HG03135 (cell line): ENCODE data around the gene TSC2.
"Not testable (repeated sequence)": the region's sequence is repeated elsewhere in the genome, so short reads cannot be mapped to it uniquely, and the experiment has no call there.

Source experiments
- ATAC-seq: cut with Tn5 transposase; IDR thresholded peaks from one replicate; pipeline ENCODE4 v1.9.1; 2021; ENCODE audit warnings: mild to moderate bottlenecking, moderate library complexity; ENCODE audit not compliant: unreplicated experiment

Gene TSC2

DNA sequence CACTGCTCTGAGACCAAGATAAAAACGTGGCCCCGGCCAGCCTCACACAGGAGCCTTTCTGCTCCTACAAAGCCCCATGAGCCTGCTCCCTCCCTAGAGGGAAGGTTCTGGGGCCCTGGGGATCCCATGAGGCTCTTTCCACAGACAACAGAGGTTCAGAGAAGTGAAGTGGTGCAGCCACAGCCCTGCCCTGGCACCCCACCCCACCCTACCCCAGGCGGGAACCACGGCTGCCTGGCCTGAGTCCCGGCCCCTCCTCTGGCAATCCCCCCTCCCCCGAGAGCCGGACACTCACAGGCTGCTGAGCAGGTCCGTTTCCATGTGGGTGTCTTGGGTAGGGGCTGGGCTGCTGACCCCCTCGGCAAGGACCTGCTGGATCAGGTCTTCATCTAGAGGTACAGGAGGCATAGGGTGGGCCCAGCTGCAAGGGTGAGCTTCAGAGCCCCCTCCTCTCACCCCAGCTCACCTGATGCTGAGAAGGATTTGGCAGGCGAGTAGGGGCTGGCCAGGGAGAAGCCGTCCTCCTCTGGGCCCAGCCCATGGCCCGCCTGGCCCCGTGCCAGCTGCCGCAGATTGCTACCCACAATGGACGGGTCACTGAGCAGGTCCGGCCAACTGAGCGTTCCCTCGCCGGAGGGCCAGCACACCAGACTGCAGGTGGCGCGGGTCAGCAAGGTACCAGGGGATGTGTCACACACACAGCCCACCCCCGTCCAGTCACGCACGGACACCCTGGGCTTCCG is 49.2 kb downstream of the TSC2 start:
- ATAC-seq: no peak

DNA sequence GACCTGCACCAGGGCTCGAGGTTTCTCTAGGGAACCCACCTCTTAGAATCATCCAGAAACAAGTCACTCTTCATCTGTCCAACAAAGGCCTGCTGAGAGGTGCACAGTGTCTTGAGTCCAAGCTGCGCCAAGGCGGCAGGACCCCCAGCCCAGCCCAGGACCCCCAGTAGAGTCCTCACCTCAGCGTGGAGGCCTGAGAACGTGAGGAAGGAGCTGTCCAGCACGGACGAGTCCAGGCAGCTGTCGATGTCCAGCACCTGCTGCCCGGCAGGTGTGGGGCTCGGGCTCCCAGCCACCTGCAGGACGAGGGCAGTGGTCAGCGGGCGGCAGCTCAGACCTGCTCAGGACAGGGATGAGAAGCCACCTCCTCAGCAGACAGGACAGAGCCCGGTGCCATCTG is 49.9 kb downstream of the TSC2 start:
- ATAC-seq: not testable (repeated sequence)

DNA sequence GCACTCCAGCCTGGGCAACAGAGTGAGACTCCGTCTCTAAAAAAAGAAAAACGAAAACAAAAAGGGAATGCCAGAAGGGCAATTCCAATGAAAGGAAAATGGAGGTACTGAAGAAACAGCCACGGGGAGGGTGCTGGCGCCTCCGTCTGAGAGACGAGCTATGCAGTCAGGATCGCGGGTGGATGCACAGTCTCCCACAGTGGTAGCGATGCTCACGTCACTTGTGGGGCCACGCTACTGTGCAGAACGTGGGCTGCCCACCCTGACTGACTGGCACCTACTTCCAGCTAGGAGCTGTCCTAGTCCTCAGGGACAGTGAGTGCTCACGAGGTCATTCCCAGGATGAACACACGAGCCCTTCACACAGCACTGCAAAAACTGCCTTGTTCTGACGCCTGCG is 53.8 kb downstream of the TSC2 start:
- ATAC-seq: not testable (repeated sequence)

DNA sequence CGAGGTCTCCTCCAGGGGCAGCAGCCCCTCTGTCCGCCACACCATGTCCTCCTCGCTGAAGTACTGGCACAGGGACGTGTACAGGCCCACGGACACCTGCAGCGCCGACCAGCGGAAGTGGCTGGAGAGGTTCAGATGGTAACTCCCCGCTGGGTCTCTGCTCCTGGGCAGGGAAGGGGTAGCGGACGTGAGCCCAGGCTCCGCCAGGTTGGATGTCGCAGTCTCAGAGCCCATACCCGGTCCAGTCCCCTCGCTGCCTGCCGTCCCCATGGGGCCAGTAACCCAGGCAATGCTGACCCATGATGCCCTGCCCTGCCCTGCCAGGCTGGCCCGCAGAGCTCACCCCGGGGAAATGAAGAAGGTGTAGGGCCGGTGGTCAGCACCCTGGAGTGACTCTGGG is 54.7 kb downstream of the TSC2 start:
- ATAC-seq: no peak

DNA sequence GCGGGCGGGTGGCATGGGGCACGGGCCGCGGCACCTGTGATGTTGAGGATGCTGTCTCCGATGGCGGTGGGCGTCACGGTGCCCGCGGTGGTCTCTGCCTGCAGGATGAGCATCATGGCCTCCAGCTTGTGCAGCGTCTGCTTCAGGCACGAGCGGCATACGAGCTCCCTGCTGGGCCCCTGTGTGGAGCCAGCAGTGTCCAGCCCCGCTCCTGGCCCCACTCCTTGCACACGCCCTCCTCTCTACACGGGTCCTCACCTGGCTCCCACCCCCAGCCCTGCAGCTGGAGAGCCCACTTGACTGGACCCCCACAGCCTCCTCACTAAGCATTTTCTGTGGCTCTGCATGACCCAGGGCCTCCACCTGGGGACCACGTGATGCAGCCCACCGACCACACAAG is 56.7 kb downstream of the TSC2 start:
- ATAC-seq: not testable (repeated sequence)

DNA sequence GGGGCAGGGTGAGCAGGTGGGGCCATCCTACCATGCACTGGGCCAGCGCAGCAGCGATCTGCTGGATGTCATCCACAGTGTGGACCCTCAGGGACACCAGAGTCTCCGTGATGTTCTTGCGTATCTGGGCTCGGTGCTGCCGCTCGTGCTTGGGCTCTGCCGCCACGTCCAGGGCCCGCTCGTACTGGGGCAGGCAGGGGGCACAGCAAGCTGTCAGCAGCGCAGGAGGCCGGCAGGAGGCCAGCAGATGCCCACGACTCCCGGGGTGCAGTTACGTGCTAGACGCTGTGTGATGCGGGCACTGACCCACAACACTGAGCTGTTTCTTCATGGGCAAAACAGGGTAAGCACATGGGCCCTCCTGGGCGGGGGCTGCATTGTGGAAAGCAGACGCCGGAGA is 57.5 kb downstream of the TSC2 start:
- not testable (repeated sequence) for ATAC-seq

DNA sequence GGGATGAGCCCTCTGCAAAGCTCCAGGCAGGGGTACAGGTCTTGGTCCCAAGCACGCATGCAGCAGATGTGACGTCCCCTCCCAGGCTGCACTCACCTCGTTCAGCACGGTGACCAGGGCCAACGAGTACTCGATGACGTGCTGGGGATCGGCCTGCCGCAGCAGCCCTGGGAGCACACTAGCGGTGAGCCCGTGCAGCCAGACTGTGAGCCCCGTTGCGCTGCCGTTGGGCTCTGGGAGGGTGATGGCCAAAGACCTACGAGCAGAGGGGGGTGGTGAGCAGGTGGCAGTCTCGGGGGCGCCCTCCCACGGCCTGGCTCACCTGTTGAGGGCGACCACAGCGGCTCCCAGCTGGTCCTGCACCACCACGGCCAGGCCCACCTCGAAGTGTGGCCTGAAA is 58.0 kb downstream of the TSC2 start:
- not testable (repeated sequence) for ATAC-seq

DNA sequence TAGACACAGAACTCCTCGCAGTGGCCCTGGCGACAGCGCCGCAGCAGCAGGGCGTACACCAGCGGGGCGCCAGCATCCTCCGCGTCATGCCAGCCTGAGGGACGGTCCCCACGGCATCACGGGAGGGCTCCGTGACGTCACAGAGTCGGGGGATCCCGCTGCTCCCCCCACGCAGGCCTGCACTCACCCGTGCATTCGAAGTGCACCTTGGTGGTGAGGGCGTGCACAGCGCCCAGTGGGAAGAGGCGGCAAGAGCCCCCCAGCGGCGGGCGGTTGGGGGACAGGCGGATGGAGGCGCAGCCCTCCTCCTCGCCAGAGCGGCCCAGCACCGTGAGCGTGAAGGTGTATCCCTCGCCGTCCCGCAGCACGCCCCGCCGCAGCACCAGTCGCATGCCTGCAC is 58.4 kb downstream of the TSC2 start:
- not testable (repeated sequence) for ATAC-seq

DNA sequence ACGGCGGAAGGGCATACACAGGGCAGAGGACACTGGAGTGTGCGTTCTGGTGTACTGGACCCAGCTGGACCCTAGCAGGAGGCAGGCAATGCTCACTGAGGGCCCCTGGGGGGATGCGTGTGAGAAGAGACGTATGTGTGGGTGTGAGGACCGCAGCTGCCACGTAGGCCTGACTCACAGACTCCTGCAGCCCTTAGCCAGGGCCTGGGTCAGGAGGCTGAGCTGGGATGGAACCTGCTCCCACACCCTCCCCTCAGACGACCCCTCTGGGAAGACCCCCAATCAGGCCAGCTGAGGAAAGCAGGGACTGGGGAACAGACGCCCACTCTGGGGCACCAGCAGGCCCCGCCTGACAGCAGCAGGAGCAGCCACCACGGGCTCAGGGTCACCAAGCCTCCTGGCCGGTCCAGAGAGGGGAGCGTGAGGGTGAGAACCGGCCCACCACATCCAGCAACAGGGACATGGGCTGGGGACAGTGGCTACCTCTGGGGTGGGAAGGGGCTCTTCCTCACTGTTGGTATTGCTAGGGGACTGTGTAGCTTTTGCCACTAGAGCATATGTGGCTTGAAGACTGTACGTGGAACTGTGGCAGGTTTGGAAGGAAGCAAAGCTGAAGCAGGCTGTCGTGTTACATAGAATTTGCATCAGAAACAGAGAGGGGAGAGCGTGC is 59.5 kb downstream of the TSC2 start:
- not testable (repeated sequence) for ATAC-seq

DNA sequence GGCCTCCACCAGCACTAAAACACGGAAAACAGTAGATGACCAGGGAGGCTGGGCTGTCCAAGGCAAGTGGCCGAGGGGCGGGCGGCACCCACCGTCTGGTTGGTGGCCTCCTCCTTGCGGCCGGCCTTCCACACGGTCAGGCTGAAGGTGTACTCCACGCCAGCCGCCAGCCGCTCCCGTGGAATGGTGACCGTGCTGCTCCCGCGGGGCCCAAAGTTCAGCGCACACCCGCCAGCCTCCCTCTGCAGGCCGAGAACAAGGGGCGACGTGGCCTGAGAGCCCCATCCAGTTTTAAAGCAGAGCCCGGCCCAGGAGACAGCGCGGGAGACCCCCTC is 60.0 kb downstream of the TSC2 start:
- ATAC-seq: not testable (repeated sequence)

DNA sequence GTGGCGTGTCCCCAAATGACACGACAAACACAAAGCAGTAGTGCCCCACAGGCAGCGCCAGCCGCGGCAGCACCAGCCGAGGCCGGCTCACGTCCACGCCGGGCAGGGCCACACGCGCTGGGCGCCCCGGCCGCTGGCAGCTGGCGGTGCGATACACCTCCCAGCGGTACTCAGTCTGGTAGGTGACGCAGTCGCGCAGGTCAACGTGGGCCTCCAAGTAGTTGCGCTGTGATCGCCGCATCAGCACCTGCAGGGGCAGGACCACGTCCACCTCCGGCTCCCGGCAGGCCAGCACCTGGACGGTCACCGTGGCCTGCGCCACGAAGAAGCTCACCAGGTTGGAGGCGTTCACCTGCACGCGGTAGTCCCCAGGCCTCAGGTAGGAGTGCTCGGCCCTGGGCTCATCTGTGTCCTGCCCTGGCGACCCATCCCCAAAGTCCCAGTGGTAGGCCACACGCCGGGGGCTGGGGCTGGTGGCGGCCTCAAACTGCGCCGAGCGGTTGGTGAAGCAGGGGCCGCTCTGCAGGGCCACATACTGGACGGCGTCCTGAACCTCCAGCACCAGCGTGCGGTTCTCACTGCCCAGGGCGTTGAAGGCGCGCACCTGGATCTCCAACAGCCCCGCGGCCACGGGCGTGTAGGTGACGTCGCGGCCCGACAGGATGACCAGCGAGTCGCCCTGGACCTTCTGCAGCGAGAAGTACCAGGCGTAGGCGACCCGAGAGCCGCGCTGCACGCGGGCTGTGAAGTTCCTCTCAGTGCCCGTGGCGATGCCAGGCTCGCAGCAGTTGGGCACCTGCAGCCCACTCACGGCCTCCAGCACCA is 60.9 kb downstream of the TSC2 start:
- ATAC-seq: not testable (repeated sequence)

DNA sequence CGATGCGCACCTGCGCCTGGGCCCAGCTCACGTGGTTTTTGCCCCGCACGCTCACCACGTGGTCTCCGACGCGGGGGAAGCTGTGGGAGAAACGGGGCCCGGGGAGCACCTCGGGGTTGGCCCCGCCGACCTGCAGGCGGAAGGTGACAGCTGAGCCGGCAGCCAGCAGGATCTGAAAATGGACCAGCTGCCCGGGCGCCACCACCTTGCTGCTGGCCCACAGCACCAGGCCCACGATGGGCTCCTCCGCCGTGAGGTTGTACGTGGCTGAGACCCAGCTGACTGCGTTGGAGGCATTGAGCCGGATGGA is 61.4 kb downstream of the TSC2 start:
- not testable (repeated sequence) for ATAC-seq

DNA sequence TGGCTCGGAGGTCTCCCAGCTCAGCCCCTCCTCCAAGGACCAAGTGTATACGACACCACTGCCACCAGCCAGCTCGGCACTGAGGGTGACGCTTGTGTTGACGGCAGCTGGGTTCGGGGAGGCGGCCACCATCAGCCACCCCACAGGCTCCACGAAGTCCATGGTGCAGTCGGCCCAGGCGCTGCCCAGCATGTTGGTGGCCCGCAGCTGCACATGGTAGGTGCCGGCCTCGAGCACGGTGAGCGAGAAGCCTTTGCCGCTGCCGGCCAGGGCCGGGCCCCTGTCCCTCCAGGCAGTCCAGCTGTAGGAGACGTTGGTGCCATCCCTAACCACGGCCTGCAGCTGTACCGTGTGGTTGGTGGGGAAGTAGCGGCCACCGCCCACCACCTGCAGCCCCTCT is 62.1 kb downstream of the TSC2 start:
- not testable (repeated sequence) for ATAC-seq

DNA sequence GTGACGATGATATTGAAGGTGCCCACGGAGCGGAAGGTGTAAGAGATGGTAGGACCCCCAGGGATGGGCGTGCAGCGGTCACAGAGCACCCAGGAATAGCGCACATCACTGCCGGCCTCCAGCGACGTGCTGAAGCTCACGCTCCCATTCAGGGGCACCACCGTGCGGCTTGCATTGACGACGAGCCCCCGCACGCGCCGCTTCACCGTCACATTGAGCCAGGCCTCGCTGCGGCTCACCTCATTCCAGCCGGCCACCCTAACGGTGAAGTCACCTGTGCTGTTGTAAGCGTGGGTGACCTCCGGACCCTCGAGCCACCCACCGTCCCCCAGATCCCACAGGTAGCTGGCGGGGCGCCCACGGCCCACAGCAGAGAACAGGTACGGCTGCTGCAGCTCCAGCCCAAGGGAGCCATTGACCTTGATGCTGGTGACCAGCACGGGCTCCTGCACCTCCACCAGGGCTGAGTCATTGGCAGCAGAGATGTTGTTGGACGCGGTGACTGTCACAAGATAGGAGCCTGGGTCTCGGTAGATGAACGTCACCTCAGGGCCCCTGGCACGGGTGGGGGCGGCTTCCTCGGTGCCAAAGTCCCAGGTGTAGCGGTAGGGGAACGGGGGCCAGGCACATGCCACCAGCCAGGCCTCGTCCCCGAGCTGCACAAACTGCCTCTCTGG is 62.7 kb downstream of the TSC2 start:
- ATAC-seq: not testable (repeated sequence)

DNA sequence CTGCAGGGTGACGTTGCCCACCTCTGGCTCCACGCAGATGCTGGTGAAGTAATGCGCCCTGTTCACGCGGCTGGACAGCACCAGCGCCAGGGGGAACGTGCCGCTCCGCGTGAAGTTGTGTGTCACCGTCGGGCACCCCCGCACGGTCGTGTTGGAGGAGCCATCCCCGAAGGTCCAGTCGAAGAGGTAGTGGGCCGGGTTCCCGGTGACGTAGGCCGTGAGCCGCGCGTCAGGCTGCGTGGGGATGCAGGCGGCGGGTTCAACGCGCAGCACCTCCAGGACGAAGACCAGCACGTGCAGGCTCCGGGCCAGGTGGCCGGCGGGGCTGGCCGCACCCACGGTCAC is 63.2 kb downstream of the TSC2 start:
- ATAC-seq: not testable (repeated sequence)

DNA sequence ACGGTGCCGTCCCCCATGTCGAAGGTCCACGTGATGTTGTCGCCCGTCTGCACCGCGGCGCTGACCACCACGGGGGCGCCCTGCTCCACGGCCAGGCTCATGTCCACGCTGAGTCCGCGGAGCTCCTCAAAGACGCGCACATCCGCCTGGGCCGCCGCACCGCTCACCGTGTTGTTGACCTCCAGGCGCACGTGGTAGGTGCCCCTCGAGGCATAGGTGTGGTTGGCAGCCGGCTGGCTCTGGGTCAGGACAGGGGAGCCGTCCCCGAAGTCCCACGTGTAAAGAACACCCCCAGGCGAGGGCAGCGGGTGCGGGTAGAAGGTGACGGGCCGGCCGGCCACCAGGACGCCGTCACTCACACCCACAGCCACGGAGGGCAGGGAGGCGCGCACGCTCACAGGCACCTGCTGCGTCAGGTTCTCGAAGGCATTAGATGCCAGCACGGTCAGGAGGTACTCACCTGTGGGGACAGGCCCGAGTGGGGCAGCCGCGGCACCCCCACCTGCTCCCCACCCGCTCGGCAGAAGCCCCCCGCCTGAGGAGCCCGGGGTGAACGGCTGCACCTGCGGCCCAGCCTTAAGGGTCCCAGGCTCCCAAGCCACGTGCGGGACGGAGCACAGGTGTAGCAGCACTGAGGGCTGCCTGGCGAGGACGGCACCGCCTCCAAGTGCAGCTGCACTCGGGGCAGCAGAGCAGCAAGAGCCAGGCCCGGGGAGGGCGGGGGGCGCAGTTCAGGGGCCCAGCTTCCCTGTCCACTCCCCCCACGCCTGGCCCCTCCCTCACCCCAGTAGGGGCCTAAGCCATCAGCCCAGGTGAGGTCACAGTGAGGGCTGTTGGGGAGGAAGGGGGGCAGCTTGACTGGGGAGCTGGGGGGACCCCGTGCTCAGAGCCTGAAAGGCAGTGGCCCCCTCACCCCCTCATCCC is 63.9 kb downstream of the TSC2 start:
- not testable (repeated sequence) for ATAC-seq

DNA sequence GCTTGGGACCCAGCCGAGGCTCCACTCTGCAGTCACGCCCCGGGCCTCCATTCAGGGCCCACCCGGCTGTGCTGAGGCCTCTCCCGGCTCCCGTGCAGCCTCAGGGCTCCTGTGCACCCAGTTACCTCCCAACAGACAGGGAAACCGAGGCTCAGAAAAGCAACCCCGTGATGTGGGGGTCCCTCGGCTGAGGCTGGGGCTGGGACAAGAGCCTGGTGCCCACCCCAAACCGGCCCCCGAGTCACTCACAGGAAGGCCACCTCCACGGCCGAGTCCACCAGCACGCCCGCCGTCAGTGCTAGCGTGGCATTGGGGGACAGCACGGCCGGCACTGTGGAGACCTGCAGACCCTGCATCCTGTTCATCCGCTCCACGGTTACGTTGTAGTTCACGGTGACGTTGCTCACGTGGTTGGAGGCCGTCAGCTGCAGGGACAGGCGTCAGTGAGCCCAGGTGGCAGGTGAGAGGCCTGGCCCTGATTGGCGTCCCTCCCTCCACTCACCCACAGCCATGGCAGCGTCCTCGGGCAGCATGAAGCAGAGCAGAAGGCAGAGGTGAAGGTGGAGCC is 64.8 kb downstream of the TSC2 start:
- not testable (repeated sequence) for ATAC-seq

DNA sequence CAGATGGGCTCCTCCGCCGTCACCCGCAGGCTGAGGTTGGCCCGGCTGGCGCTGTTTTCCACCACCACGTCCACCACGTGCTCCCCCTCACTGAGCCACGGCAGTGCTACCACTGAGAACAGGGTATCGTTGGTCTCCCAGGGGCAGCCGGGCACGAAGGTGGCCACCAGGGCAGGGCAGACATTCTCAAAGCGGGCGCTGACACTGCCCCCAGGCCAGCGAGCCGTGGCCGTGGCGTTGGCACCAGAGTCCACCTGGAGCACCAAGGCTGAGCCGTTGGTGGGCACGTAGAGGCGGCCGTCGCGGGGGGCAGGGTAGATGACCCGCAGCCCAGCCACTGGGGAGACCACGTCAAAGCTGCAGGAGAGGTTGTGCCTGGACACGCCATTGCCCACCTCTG is 66.4 kb downstream of the TSC2 start:
- not testable (repeated sequence) for ATAC-seq

DNA sequence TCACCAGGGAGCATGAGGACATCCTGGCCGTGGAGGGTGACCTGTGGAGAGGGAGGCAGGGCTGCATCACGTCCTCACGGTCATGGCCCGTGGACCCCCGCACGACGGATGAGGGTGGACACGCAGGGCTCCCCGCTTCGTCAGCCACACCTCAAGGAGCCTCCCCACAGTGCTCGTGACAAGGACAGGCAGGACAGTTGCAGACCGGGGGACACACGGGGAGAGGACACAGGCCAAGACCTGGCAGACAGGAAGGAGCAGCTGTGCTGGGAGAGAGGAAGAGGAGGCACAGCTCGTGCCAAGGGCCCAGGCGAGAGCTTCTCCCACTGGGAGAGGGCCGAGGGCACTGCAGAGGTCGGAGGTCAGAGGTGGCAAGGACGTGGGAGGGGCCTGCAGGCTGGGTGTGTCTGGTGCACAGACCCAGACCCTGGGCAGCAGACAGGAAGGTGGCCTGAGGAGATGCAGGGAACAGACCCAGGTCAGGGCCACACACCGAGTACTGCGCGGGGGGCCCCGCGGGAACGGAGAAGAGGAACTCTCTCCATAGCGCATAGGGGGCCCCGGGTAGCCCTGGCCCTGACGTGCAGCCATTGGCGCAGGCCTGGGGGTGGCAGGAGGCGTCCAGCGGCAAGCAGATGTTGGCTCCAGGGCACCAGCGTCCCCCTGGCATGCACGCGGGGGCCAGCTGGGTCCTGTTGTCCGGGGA is 67.3 kb downstream of the TSC2 start:
- ATAC-seq: not testable (repeated sequence)
